ENCODE results near the gene THAP7.
"Not testable (repeated sequence)": the region's sequence is repeated elsewhere in the genome, so short reads cannot be mapped to it uniquely, and the experiment has no call there.

The THAP7 gene

DNA sequence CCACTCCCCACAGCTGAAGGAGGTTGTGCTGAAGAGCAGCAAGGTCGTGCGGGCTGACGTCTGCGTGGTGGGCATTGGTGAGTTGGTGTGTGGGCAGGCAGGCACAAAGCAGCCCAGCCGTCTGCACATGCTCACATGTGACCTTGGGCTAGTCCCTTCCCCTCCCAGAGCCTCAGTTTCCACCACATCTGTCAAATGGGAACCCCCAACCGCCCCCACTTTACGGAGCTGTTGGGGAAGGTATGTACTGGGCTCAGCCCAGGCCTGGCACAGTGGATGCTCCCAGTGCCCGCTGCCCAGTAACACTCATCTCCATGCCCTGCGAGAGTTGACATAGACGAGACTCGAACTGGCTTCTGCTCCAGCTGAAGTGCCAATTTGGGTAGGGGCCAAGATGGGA is 24.9 kb downstream of the THAP7 start:
- DNase-seq, result no peak

DNA sequence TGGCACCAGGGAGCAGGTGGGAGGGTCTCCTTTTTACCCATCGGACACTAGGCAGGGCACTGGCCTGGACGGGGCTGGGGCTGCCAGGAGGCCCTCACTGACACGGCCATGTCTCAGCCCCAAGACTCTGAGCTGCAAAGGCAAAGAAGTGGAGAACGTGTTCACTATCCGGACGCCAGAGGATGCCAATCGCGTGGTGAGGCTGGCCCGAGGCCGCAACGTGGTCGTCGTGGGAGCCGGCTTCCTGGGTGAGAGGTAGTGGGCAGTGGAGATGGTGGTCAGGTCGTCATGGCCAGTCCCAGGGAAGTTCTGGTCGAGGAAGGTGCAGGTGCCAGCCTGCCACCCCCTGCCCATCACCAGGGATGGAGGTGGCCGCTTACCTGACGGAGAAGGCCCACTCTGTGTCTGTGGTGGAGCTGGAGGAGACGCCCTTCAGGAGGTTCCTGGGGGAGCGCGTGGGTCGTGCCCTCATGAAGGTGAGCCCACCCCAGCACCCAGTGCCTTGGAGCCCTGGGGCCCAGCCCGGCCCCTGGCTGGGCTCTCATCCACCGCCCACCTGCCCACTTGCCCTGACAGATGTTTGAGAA is 25.5 kb downstream of the THAP7 start:
- DNase-seq, result no peak

DNA sequence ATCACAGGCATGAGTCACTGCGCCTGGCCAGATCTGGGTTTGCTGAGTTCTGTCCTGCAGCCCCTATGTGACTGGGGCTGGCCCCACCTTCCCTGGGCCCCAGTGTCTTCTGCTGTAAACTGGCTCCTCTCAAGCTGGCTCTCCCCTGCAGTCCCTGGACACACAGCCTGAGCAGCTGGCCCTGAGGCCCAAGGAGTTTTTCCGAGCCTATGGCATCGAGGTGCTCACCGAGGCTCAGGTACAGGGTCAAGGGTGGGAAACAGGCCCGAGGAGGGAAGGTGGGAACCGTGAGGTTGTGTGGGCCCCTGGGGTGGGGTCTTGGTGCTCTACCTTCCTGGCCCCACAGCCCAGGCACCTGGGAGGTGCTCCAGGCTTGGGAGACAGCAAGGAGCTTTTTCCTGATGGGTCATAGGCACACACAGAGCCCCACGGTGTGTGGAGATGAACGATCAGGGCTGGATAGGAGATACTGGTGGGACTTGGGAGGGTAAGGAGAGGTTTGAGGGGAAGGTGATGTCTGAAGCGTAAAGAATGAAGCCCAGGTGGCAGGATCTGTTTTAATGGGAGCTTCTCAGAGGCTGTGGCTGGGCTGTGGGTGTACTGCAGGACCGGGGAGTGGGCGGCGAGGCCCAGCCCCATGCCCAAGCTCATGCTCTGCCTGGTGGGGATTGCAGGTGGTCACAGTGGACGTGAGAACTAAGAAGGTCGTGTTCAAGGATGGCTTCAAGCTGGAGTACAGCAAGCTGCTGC is 26.2 kb downstream of the THAP7 start:
- no peak for DNase-seq

DNA sequence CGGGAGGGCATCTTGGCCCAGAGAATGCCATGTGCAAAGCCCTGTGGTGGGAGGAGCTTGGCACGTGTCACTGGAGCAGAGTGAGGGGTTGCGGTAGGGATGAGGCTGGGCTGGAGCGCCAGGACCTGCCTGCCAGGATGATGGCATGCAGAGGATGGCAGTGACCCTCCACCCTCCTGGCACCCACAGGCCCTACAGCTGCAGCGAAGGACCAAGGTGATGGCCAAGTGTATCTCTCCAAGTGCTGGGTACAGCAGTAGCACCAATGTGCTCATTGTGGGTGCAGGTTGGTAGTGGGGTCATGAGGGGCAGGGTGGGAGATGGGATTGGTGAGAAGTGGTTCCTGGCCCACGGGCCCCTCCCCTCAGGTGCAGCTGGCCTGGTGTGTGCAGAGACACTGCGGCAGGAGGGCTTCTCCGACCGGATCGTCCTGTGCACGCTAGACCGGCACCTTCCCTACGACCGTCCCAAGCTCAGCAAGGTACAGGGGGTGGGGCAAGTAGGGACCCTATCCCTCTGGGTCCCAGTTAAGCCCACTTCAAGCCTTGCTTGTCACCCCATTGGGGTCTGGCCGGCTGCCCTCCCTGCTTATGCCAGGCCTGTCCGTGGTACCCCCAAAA is 27.5 kb downstream of the THAP7 start:
- DNase-seq, result no peak

DNA sequence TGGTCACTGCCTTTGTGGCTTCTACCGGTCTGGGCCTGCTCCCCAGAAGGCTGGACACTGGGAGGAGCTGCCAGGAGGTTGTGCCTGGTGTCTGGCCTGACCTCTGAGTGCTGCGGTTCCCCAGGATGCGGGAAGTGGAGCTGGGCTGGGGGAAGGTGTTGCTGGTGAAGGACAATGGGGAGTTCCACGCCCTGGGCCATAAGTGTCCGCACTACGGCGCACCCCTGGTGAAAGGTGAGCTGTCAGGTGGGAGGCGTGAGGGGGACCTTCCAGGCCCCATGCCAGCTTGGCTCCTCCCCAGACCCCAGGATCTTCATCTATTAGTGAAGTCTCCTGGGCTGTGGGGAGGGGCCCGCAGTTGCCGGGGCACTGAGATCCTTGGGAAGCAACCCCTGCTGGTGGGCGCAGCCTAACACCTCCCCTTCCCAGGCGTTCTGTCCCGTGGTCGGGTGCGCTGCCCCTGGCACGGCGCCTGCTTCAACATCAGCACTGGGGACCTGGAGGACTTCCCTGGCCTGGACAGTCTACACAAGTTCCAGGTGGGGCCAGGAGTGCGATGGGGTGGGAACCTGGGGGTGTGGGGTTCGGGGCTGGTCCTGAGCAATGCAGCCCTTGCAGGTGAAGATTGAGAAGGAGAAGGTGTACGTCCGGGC is 28.2 kb downstream of the THAP7 start:
- DNase-seq, result no peak

DNA sequence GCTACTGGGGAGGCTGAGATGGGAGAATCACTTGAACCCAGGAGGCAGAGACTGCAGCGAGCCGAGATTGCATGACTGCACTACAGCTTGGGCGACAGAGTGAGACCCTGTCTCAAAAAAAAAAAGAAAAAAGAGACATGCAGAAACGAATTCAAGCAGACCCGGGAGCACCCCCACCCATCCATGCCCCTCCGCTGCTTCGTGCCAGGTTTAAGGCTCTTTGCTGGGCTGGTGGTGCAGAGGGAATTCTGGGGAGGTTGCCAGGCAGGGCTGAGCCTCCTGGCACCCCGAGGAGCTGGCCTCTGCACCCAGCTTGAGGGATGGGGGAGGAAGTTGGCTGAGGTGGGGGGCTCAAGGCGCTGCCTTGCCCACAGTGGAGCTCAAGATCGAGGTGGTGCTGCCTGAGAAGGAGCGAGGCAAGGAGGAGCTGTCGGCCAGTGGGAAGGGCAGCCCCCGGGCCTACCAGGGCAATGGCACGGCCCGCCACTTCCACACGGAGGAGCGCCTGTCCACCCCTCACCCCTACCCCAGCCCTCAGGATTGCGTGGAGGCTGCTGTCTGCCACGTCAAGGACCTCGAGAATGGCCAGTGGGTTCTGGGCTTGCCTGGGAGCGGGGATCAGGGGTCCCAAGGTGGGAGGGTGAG is 28.9 kb downstream of the THAP7 start:
- DNase-seq, result no peak

DNA sequence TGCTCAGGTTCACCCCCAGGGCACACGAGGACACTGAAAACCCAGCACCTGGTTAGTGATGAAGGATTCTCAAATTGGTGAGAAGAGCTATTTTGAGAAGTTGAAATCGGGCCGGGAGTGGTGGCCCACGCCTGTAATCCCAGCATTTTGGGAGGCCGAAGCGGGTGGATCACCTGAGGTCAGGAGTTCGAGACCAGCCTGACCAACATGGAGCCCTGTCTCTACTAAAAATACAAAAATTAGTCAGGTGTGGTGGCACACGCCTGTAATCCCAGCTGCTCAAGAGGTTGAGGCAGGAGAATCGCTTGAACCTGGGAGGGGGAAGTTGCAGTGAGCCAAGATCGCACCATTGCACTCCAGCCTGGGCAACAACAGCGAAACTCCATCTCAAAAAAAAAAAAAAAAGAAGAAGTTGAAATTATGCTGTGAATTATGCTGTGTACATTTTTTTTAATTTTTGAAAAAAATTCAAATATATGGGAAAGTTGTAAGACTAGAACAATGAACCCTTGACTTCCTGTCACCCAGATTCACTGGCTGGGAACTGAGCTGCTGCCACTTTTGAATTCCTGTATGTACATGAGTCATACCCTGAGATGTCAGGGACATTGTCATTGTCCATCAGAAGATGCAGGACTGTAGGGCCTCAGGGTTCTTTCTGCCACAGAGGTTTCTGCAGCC is 29.8 kb downstream of the THAP7 start:
- not testable (repeated sequence) for DNase-seq

DNA sequence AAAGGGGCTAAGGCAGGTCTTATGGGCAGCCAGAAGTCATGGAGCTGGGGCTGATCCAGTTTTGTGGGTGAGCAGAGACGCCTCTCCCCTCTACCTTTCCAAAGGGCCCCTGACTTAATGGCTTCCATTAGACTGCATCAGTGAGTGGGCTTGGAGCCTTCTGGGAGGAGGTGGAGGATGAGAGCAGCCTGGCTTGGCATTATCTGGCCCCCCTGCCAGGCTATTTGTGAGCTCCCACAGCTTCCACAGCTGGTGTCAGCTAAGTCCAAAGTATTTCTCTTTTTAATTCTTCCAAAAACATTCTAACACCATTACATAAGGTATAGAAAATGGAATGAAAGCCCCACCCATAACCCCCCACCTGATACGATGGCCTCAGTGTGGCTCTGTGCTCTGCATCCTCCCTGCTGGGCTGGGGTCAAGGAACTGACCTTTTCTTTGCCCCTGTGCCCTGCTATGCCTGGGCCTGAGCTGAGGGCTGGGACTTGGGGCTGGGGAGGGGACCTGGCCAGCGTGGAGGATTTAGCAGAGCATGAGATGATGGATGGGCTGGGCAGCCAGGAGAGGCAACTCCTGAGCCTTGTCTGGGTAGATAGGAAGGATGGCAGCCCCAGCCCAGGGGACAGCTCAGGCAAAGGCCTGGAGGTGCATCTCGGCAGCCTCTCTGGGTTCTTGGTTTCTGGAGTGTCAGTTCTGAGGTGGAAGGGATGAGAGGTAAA is 30.8 kb downstream of the THAP7 start:
- no peak for DNase-seq

DNA sequence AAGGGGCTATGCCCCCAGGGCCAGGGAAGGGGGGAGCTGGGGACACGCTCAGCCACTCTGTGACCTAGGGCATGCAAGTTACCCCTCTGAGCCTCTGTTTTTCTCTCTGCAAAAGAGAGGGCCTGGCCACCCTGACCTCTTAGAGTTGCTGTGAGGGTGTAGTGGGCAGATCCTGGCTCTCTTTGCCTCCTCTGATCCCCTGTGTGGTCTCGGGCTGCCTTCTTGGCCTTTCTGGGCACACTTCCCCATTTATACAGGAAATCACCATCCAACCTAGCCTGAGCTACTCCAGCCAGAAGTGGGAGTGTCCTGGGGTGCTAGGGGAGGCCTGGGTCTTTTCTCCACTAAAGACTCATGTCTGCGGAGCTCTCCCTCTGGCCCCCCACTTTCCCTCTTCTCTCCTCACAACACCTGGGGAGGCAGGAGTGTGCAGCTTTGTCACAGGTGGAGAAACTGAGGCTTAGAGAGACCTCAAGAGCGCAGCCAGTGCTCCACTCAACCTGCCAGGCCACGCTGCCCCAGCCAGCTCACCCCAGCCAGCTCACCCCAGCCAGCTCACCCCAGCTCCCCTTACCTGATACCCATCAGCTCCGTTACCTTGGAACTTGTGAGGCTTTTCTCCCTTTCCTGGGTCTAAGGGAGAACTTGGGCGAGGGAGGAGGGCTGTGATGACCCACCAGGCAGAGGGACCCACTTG is 33.5 kb downstream of the THAP7 start:
- no peak for DNase-seq

DNA sequence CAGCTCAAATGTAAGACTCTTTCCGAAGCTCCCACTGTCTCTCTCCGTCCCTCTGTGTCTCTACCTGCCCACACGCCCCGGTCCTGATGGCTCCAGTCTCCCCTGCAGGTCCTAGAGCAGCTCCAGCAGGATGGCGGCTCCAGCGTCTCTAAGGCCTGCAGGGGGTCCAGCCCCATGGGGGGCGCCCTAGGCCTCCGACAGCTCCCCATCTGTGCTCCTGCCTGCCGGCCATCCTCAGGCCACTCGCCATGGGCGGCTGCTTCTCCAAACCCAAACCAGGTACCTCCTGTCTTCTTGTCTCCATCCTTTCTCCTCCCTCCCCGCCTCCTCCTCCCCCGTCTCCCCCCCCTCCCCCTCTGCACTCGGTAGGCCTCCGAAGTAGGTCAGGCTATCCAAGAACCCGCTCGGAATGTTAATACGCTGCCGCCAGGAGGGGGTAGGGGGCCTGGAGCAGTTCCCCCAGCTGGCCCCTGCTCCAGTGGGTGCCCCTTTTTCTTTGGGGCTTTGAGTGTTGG is 34.2 kb downstream of the THAP7 start:
- DNase-seq, result no peak

DNA sequence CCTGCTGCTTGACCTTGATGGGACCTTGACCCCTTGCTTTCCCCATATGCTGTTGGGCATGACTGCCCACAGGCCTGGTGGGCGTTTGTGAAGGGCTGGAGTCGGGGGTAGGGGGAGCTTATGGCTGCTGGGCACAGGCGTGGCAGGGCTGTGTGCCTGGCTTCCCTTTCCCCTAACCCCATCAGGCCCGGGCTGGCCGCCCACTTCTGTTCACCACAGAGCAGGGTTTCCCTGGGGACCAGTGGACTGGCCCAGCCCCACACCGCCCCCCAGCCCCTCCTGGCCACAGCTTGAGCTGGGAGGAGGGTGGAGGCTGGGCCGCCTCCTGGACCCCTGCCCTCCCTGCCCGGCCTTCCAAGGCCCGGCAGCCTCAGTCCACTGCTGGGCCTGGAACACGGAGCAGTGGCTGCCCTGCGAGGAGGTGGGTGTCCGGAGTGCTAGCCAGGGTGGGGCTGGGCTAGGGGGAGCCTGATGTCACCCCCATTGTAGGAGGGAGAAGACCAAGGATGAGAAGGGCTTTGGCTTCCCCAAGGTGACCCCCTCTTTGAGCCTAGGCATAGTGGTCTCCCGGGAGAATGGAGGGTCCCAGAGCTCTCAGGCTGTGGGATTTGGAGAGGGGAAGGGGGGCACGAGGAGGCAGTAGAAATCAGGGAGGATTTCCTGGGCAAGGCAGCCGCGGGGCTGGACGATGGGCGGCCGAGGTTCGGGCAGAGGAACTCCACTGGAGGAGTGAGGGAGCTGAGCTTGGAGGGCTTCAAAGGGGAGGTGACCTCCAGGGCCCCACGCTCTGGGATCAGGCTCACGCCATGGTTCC is 34.8 kb downstream of the THAP7 start, which contains the start of gene AIFM3:
AIFM3 (plus strand) TSS at position 373 of the 814 bp plus-strand sequence. CDS start 690 bp downstream, outside the sequence.
- DNase-seq, result no peak

DNA sequence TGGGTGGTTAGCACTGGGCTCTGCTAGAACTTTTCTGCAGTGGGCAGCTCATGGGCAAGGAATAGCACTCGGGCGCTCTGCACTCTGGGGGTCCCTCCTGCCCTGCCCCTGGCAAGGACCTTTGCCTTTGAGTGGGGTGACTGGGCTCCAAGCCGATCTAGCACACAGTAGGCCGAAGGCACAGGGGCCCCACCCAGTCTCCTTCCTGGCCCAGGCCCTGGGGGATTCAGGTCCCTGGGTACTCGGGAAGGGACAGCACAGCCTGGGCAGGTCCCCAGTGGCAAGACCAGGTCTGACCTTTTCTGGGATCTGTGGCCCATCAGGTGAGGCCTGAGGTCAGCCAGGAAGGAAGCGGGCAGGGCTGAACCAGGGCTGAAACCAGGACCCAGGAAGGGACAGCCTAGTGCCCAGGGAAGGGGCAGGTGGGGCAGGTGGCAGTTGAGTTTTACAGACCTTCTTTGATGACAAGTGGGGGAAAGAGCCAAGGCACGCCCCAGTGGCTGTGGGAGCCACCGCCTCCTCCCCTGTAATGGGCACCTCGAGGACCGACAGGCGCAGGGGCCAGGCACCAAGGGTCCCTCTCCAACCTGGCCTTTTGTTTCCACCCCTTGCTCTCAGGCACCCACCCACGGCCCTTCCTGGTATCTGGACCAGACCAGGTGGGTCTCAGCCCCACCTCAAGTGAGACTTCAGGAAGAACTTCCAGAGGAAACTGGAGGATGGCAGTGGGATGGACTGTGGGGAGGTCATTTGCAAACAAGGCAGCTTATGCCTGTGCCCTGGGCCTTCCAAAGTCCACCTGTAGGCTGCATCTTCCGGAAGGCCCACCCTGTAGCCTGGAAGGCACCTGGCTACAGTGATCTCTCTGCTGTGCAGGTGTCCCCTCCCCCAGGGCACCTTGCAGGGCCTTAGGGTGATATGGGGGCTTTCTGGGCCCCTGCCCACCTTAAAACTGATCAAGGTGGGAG is 35.7 kb downstream of the THAP7 start:
- DNase-seq, result no peak

DNA sequence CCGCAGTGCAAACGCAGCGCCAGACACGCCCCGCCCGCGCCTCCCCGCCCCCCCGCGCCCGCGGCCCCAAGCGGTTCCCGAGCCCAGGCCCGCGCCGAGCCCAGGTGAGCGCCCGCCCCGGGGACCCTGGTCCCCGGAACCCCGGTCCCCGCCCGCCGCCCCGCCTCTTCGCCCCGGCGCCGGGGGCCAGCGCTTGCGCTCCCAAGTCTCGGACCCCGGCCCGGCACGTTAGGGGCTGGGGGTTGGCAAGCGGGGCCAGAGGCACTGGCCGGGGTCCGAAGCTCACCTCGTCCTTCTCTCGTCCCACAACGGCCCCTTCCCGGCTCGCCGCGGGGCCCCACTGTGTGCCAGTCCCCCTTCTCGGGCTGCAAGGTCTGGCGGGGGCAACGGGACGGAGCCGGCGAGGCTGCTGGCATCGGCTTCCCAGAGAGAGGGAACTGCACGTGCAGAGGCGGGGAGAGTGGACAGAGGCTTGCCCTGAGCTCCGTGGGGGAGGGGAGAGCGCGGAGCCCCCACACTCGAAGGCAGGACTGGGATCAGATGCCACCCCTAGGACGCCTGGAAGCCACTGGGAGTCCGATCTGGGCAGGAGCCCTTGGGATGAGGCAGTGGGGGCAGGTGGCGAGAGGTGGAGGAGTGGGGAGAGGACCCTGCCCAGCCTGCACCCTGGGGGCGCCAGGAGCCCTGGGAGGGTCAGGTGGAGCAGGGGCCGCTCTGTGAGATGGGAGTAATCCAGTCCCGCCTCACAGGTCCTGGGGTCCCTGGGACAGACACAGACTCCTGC is 36.6 kb downstream of the THAP7 start:
- DNase-seq, result peak; percentile 44

DNA sequence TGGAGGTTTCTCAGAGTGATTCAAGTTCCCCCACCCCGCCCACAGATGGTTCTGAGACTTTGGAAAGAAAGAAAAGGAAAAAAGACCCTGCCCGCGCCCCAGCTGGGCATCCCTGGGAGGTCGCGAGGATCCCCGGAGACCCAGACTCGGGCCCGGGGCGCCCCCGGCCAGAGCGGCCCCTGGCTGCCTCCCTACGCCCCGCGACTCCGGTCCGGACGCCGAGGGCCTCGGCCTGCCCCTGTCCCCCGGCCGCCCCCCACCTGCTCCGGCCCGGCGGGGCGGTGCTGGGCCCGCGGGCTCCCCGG is 37.2 kb downstream of the THAP7 start:
- no peak for DNase-seq

DNA sequence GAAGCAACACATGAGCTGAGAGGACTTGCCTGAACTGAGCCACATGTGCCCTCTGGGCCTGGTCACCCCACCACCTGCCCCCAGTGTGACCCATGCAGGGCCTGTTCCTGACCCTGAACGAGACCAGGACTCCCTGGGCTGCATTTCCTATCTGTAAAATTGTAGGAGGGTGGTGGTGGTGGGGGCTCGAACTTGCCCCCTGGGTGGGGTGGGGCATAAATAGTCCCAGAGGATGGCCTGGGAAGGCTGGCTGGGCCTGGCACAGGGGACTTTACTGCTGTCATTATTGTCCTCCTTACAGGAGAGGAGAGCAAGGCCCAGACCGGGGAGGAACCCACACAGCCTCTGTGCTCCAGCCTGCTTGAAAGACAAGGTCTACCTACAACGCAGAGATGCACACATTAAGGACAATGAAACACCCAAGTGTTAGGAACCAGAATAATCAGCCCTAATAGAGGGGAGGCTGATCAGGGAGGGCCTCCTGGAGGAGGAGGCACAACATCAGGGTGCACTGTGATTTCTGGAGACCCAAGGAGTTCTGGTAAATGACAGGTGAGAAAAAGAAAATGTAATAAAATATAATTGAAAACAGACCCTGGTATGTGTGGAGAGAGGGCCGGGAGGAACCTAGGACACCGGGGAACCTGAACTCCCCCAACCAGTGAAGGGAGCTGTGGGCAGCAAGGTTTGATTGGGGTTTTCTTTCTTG is 37.7 kb downstream of the THAP7 start:
- DNase-seq, result no peak

DNA sequence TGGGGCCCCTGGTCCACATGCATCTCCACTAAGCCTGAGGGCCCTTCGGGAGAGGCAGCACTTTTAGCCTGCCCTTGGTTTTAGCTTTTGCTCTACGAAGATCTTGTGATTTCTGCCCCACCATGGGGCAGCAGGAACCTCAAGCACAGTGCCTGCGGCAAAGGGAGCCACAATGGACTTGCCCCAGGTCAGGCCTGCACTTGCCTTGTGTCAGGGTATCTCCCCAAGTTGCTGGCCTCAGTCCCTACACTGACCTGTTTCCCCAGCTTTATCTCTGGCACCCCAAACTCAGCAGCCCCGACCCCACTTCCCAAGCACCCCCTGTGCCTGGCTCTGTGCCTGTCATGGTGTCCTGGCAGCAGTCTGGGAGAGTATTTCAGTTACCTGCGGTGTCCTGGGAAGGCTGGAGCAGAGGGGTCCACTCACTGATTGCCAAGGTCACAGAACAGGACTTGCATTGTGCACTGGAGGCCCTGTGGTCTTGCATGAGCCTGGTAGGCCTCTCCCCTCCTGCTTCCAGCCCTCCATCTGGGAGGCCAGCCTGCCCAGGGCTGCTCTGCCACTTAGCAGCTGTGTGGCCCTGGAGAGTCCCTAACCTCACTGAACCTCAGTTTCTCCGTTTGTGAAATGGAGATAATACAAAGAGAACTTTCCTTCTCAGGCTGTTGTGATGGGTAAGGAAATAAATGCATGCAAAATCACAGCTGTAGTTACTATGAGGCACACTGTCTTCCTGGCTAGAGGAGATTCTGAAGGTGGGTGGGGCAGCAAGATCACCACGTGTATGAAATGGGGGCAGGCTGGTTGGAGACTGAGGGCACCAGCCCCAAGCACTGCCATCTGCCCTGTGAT is 38.5 kb downstream of the THAP7 start:
- no peak for DNase-seq

Measured in CD4-positive, alpha-beta T cell treated with Interleukin-6 for 4 hours (primary cell).